Uterus (tissue), 4 donors: ENCODE data around the gene LGALS3BP. TPM values are rescaled to one million over a fixed set of nuclear protein-coding genes. Genes with fewer than 3 reads are reported as not detected.

Experiments used
- DNase-seq, 2 donors: peaks; one replicate each; pipeline ENCODE4 v3.0.0-alpha.2; 2019 to 2020
- H3K27ac ChIP-seq, 2 donors: fragments of 200-600 bp; sonication (generic); 1 replicate in 1 of 2; 2 replicates in 1 of 2; pipeline ENCODE4 v1.5.1; 2016 to 2018
- H3K27me3 ChIP-seq, 2 donors: fragments of 200-600 bp; sonication (generic); one replicate each; pipeline ENCODE4 v1.5.1; 2018 to 2019; ENCODE audit warnings: control low read depth in 1 of 2
- H3K36me3 ChIP-seq, 2 donors: fragments of 200-600 bp; sonication (generic); one replicate each; pipeline ENCODE4 v1.5.1; 2019; ENCODE audit warnings: control low read depth in 1 of 2
- H3K4me1 ChIP-seq, 2 donors: fragments of 200-600 bp; sonication (generic); one replicate each; pipeline ENCODE4 v1.5.1; 2018 to 2019; ENCODE audit warnings: control low read depth in 1 of 2
- H3K4me3 ChIP-seq, 2 donors: fragments of 200-600 bp; sonication (generic); 1 replicate in 1 of 2; 2 replicates in 1 of 2; pipeline ENCODE4 v1.5.1; 2018 to 2019; ENCODE audit warnings: mild to moderate bottlenecking in 1 of 2
- H3K9me3 ChIP-seq, 2 donors: fragments of 200-600 bp; sonication (generic); one replicate each; pipeline ENCODE4 v1.5.1; 2019; ENCODE audit warnings: control low read depth in 1 of 2
- CTCF ChIP-seq, 4 experiments: fragments of 200-600 bp in 2 of 4; fragments of 450-650 bp in 2 of 4; sonication (generic) in 2 of 4; IDR thresholded peaks; one replicate each; pipeline ENCODE4 v1.5.1; 2016 to 2019; ENCODE audit warnings: antibody characterized with exemption in 4 of 4, mild to moderate bottlenecking in 2 of 4, moderate library complexity in 1 of 4
- POLR2A ChIP-seq, 2 donors: fragments of 450-650 bp; IDR thresholded peaks; one replicate each; pipeline ENCODE4 v1.6.1; 2016; ENCODE audit warnings: antibody characterized with exemption in 2 of 2, mild to moderate bottlenecking in 1 of 2, moderate library complexity in 1 of 2
- intact Hi-C: fragments of 100-400 bp; cut with DNase I; formaldehyde crosslinking; loops from one replicate; pipeline ENCODE4 v1.15.1; 2023; ENCODE audit warnings: low total_unique reads
- total RNA-seq, 4 donors: library from RNA; depleted of rRNA in 3 of 4; stranded (reverse); fragments of >200 nt in 3 of 4; gene quantifications; one replicate each; pipeline versions ENCODE4 v1.1.0 to v1.2.4, GENCODE V29; 2014 to 2023
- donor health status: DM: yes; HTN: yes; CAD: no.

Gene LGALS3BP
- total RNA-seq, 4 donors from 2014 or later: 88.2 to 396 (median 244) TPM

- H3K27ac ChIP-seq: no peak overlapping the region
- intact Hi-C loops: no loop called here
- no peaks in the 10 kb centered on the region for H3K27me3 ChIP-seq
- H3K9me3 ChIP-seq: no peaks in the 10 kb centered on the region
- H3K4me3 ChIP-seq: no peak overlapping the region
- no peaks in the 10 kb centered on the region for H3K36me3 ChIP-seq
- TF ChIP-seq POLR2A (IDR thresholded peaks at IDR 0.05): no peak
- TF ChIP-seq CTCF (IDR thresholded peaks at IDR 0.05): no peak
- peak in 1 of 2 donors; percentile 7 for DNase-seq
- peaks cover 0 to 4% of the 10 kb centered on the region in 2 donors for H3K4me1 ChIP-seq
Measured at GRCh38 chr17:78991017-78991738, 11.5 kb upstream of the LGALS3BP start.

DNA sequence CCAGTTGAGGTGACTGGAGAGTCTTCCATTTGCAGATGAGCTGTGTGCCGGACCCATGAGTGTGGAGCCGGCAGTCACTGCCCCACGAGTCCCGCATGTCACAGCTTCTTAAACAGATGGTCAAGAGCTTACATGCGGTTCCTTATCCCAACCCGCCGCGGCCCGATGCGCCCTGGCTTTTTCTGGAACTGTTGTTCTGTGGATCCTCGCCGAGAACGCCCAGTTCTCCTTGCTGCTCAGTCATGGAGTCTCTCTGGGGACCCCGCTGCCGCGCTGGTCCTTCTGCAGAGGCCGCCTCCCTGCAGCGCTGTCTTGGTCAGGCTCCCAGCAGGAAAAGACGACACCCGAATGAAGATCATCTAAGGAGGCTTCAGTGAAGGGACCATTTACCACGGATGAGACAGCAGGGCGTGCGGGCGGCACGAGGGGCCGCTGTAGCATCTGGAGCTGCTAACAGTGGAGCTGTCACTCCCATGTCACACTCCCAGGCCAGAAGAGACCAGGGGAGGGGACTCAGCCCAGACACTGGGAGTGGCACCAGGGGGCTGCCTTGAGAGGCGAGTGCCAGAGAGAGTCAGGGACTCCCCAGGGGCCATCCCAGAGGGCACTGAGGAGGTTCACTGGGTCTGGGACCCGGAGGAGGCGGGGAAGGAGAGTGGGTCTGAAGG, 10.8 kb upstream of the LGALS3BP start:
- TF ChIP-seq CTCF (IDR thresholded peaks at IDR 0.05): no peak
- TF ChIP-seq POLR2A (IDR thresholded peaks at IDR 0.05): no peak
- H3K4me3 ChIP-seq: no peak overlapping the region
- no peaks in the 10 kb centered on the region for H3K9me3 ChIP-seq
- peaks cover 0 to 5% of the 10 kb centered on the region in 2 donors for H3K4me1 ChIP-seq
- no peak for DNase-seq
- no peaks in the 10 kb centered on the region for H3K36me3 ChIP-seq
- intact Hi-C loops: no loop called here
- H3K27me3 ChIP-seq: no peaks in the 10 kb centered on the region
- H3K27ac ChIP-seq: no peak overlapping the region

DNA sequence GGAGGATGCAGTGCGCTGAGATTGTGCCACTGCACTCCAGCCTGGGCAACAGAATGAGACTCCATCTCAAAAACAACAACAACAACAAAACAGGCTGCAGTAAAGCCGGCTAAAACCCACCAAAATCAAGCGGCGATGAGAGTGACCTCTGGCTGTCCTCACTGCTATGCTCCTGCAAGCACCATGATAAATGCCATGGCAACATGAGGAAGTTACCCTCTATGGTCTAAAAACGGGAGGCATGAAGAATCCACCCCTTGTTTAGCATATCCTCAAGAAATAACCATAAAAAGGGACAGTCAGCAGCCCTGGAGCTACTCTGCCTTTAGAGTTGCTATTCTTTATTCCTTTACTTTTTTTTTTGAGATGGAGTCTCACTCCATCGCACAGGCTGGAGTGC, 8.4 kb upstream of the LGALS3BP start:
- Histone ChIP-seq H3K36me3 (no peaks in the 10 kb centered on the region), H3K27ac (no peak overlapping the region), H3K4me1 (peaks cover 0 to 5% of the 10 kb centered on the region in 2 donors), H3K4me3 (no peak overlapping the region), H3K9me3 (no peaks in the 10 kb centered on the region), H3K27me3 (no peaks in the 10 kb centered on the region)
- intact Hi-C loops: no loop called here
- no peak for DNase-seq
- no peak for TF ChIP-seq CTCF (IDR thresholded peaks at IDR 0.05)
- no peak for TF ChIP-seq POLR2A (IDR thresholded peaks at IDR 0.05)

DNA sequence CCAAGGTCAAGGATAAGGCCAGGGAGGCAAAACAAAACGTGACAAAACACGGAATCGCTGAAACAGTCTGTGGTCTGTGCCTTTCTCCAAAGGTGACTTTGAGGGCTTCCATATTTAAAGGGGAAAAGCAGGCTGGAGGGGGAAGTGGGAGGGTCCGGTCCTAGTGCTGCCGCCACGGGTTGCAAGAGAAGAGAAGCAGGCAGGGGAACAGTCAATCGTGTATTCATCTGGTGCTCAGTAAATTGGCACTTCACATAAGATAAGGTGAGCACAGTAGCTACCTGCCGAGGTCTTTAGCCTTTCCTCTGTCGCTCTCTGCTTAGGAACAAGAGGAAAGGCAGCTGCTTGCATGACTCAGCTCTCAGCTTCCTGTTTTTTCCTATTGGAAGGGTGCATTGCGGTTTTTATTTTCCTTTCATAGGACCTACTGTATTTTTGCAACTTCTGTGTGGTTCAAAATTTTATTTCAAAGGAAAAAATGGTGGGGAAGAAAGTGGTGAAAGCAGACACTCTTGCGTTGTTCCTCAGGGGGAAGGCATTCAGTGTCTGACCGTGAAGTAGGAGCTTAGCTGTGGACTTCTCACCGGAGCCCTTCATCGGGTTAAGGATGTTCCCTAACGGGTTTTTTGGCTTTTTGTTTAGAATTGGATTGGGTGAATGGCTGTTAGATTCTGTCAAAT, 7.1 kb upstream of the LGALS3BP start:
- TF ChIP-seq CTCF (IDR thresholded peaks at IDR 0.05): no peak
- TF ChIP-seq POLR2A (IDR thresholded peaks at IDR 0.05): no peak
- Histone ChIP-seq H3K4me1 (peaks cover 0 to 5% of the 10 kb centered on the region in 2 donors), H3K27me3 (no peaks in the 10 kb centered on the region), H3K9me3 (no peaks in the 10 kb centered on the region), H3K4me3 (peak overlapping the region; percentile 20 to 28), H3K36me3 (no peaks in the 10 kb centered on the region), H3K27ac (peak overlapping the region; percentile 64 to 74)
- DNase-seq: no peak
- intact Hi-C loops: no loop called here
